GM12892 (cell line): ENCODE data around the gene RAD51AP1.

Experiments
- POLR2A ChIP-seq: IDR thresholded peaks from 2 replicates; pipeline ENCODE4 v1.6.1; 2011; ENCODE audit warnings: low read depth, low read length, control low read depth
- POLR2AphosphoS5 ChIP-seq: IDR thresholded peaks from 2 replicates; pipeline ENCODE4 v1.6.1; 2011; ENCODE audit warnings: low read depth, low read length, control low read depth
- TAF1 ChIP-seq: IDR thresholded peaks from 2 replicates; pipeline ENCODE4 v1.6.1; 2011; ENCODE audit warnings: low read depth, mild to moderate bottlenecking, control low read depth, low read length, borderline replicate concordance

DNA sequence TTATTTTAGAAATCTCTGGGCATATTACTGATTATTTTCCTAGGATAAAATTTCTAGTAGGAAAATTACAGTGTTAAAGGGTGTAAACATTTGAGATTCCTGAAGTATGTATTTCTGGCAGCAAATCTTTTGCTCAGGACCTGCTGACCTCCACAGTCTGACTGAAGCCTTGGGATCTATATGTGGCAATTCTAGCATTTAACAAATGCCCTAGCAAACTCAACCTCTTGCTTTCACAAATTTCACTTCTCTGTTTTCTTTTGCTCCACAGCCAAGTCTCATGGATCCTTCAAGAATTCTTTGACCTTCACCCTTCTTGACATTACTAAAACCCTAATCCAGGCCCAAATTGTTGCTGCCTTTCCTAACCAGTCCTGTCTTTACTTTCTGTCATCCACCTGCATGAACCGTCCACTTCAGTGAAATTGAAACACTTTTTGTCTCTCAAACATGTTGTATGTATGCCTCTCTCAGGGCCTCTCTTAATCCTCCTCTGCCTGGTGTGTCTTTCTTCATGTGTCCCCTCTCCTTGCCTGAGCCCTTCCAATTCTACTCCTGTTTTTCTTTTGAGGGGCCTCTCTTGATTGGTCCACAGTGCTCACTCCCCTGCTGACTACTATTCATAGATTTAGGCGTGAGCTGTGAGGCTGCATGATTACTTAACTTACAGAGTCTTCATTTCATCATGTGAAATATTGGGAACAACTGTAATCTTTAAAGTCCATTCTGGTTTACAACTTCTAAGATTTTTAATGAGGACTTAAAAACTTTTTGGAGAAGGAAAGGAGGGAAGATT lies 18.2 kb downstream of the RAD51AP1 start:
- TF ChIP-seq POLR2A (no peak), POLR2AphosphoS5 (no peak), TAF1 (no peak)
